Mesodermal cell (in vitro differentiated cells): Measurements from ENCODE around the gene NPHP3.
"Not testable (repeated sequence)": the region's sequence is repeated elsewhere in the genome, so short reads cannot be mapped to it uniquely, and the experiment has no call there.

Experiments
- H3K27ac ChIP-seq: 2 replicates; pipeline ENCODE4 v1.7.0; 2013; ENCODE audit warnings: mild to moderate bottlenecking, low read depth, low read length, moderate library complexity; ENCODE audit not compliant: severe bottlenecking
- H3K36me3 ChIP-seq: 2 replicates; pipeline ENCODE4 v1.7.1; 2013; ENCODE audit warnings: mild to moderate bottlenecking, low read length, moderate library complexity; ENCODE audit not compliant: control insufficient read depth, insufficient read depth
- H3K4me1 ChIP-seq: one replicate; pipeline ENCODE4 v1.7.1; 2013; ENCODE audit warnings: mild to moderate bottlenecking, low read length; ENCODE audit not compliant: insufficient read depth, control insufficient read depth, poor library complexity, severe bottlenecking
- H3K4me3 ChIP-seq: 2 replicates; pipeline ENCODE4 v1.7.0; 2013; ENCODE audit warnings: low read length, control low read depth, mild to moderate bottlenecking; ENCODE audit not compliant: insufficient read depth, poor library complexity, severe bottlenecking; ENCODE audit errors: extremely low read depth
- H3K9me3 ChIP-seq: 2 replicates; pipeline ENCODE4 v1.7.1; 2013; ENCODE audit warnings: mild to moderate bottlenecking, low read length, moderate library complexity; ENCODE audit not compliant: control insufficient read depth
- WGBS, 2 experiments: methylation state at CpG; one replicate each; pipeline ENCODE4 v1.1.5; 2013; ENCODE audit warnings: missing lambda C conversion rate in 2 of 2; ENCODE audit not compliant: insufficient coverage in 2 of 2; 5-methylcytosine and 5-hydroxymethylcytosine counted together

Gene NPHP3

DNA sequence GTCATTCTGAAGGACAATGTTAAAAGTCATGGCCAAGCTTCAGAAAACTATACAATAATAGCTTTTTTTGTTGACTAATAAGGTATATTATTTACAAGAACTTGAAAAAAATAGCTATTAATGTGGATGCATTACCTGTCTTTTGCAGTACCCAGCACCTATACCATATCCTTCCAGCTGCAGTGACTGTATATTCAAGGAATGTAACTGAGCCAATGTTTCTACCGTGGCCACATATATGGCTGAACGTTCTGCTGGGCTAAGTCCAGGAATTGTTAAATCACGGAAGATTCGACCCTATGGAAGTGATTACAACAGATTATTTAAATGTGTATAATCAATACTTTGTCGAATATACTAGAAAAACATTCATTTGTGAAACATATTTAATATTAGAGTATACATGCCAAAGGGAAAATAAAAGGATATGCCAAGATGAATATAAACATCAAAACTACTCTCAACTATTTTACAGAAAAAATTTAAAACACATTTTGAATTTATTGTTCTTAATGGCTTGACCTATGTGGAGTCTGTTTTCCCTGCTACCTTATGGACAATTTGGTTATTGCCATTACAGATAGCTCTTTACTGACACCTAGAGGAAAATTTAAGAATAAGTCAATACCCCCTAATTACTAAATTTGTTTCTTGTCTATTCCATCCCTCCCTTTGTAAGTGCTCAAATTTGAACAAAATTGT is 80.2 kb downstream of the NPHP3 start:
- H3K4me3 ChIP-seq: no peak overlapping the region
- H3K36me3 ChIP-seq: no peaks in the 10 kb centered on the region
- H3K4me1 ChIP-seq: peaks cover 21% of the 10 kb centered on the region
- no peaks in the 10 kb centered on the region for H3K9me3 ChIP-seq
- WGBS, 2 experiments: 100% methylated on average over 1 of the region's 5 CpGs; no CpG with 5 or more reads in 1 of the 2 experiments
- no peak overlapping the region for H3K27ac ChIP-seq

DNA sequence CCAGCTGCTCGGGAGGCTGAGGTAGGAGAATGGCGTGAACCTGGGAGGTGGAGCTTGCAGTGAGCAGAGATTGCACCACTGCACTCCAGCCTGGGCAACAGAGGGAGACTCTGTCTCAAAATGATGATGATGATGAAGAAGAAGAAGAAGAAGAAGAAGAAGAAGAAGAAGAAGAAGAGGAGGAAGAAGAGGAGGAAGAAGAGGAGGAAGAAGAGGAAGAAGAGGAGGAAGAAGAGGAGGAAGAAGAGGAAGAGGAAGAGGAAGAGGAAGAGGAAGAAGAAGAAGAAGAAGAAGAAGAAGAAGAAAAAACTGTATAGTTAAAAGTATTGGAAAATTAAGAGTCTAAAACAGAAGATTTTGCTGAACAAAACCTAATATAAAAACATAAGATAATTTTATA is 80.8 kb downstream of the NPHP3 start:
- 83% methylated on average over 1 of the region's 2 CpGs for WGBS, 2 experiments
- peaks cover 21% of the 10 kb centered on the region for H3K4me1 ChIP-seq
- not testable (repeated sequence) for H3K4me3 ChIP-seq, H3K27ac ChIP-seq, H3K9me3 ChIP-seq, H3K36me3 ChIP-seq

DNA sequence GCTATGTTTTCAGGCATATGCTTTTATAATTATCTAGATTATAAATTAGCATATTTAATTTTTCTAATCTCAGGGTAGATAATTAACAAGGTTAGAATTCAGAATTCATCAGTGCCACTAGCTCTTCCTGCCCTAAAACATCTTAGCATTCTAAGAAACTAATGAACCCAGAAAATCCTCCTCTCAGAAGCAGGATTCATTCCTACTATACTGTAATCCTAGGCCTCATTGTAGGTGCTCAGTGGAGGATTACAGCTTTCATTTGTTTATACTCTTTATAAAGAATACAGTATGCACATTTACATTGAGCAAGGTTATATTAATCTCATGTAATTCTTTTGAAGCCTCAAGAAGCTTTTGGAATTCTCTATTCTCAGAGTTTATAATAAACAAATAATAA is 83.5 kb downstream of the NPHP3 start:
- Histone ChIP-seq H3K4me3 (no peak overlapping the region), H3K9me3 (no peaks in the 10 kb centered on the region), H3K4me1 (peaks cover 18% of the 10 kb centered on the region), H3K27ac (no peak overlapping the region), H3K36me3 (no peaks in the 10 kb centered on the region)

DNA sequence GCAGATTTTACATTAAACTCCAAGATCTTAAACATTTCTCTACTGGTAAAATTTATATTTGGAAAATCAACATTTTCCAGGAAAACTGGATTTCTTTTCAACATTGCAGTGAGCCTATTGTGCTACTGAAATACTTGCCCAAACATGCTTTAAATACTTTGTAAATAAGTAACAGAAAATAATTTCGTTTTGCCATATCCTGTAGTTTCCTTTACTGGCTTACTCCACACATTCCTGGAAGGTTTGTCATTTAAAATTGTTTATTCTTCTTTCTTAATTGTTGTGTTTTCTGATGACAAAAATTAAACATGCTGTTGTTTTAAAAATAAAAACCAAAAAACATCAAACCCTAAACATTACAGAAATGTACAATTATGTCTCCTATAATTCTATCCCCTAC is 84.6 kb downstream of the NPHP3 start:
- no CpG with 5 or more reads among the region's 1 CpG for WGBS, 2 experiments
- no peak overlapping the region for H3K4me3 ChIP-seq

DNA sequence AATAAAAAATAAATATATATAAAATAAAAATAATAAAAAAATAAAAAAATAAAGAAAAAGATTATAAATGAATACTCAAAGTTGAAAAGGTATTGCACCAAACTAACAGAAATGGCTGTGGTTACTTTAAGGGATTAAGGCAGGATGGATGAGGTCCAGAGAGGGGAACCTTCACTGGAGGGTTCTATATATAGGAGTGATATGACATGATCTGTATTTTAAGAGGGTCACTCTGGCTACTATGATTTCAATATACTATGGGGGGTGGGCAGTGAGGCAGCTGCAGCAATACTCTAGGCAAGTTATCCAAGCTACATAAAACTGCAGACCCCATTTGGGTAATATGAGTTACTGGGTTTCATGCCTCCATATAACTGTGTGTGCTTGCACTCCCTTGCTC is 87.2 kb downstream of the NPHP3 start:
- Histone ChIP-seq H3K27ac (no peak overlapping the region), H3K36me3 (no peaks in the 10 kb centered on the region), H3K4me1 (peaks cover 18% of the 10 kb centered on the region), H3K4me3 (no peak overlapping the region), H3K9me3 (no peaks in the 10 kb centered on the region)

More for the DNA sequence above, 84.6 kb downstream of the NPHP3 start:
- H3K9me3 ChIP-seq: no peaks in the 10 kb centered on the region
- no peaks in the 10 kb centered on the region for H3K36me3 ChIP-seq
- H3K4me1 ChIP-seq: peaks cover 18% of the 10 kb centered on the region
- H3K27ac ChIP-seq: no peak overlapping the region
